WTC11 (cell line): Measurements from ENCODE around the gene UGT1A7. TPM values are rescaled to one million over a fixed set of nuclear protein-coding genes. Genes with fewer than 3 reads are reported as not detected.

Source experiments
- ATAC-seq: fragments of 200-7000 bp; cut with Tn5 transposase; 2 replicates; pipeline ENCODE4 v1.10.0; 2021; ENCODE audit warnings: mild to moderate bottlenecking, moderate library complexity
- CTCF ChIA-PET: fragments of 300-600 bp; sonication (Branson Sonifier 250); formaldehyde crosslinking; loops from one replicate; lab custom pipeline; 2021; ENCODE audit warnings: antibody characterized with exemption; lab: Charles Lee
- POLR2A ChIA-PET: fragments of 350-600 bp; sonication (Branson Sonifier 250); formaldehyde crosslinking; loops from one replicate; lab custom pipeline; 2021; ENCODE audit warnings: antibody characterized with exemption; lab: Charles Lee
- DNase-seq: peaks from one replicate; pipeline ENCODE4 v3.0.0; 2021; ENCODE audit warnings: low spot score
- H3K27ac Mint-ChIP-seq: 2 replicates; pipeline ENCODE4 v1.8.0; 2021; ENCODE audit warnings: mixed read lengths
- H3K27me3 Mint-ChIP-seq: 2 replicates; pipeline ENCODE4 v1.8.0; 2021; ENCODE audit warnings: low read depth, mild to moderate bottlenecking, moderate library complexity, mixed read lengths
- H3K36me3 Mint-ChIP-seq: 2 replicates; pipeline ENCODE4 v1.8.0; 2021; ENCODE audit warnings: mixed read lengths
- H3K4me1 Mint-ChIP-seq: 2 replicates; pipeline ENCODE4 v1.8.0; 2022; ENCODE audit warnings: mixed read lengths
- H3K4me3 Mint-ChIP-seq: 2 replicates; pipeline ENCODE4 v1.8.0; 2021; ENCODE audit warnings: mild to moderate bottlenecking, moderate library complexity, mixed read lengths
- H3K9me3 Mint-ChIP-seq: 2 replicates; pipeline ENCODE4 v1.8.0; 2021; ENCODE audit warnings: mixed read lengths
- KAT7 ChIP-seq: sonication (generic); formaldehyde crosslinking; IDR thresholded peaks from 2 replicates; pipeline ENCODE4 v1.8.1; 2023; ENCODE audit warnings: missing genetic modification reagents, mild to moderate bottlenecking, borderline replicate concordance
- SMAD3 ChIP-seq: sonication (generic); formaldehyde crosslinking; IDR thresholded peaks from 2 replicates; pipeline ENCODE4 v1.8.0; 2022; ENCODE audit warnings: missing genetic modification reagents, mild to moderate bottlenecking, borderline replicate concordance
- SMAD4 ChIP-seq: sonication (generic); formaldehyde crosslinking; IDR thresholded peaks from 2 replicates; pipeline ENCODE4 v1.8.0; 2022; ENCODE audit warnings: mild to moderate bottlenecking, missing genetic modification reagents
- SOX15 ChIP-seq: fragments of 250-450 bp; sonication (Bioruptor Pico); IDR thresholded peaks from 2 replicates; pipeline ENCODE4 v1.9.0; 2021; ENCODE audit warnings: mild to moderate bottlenecking
- TCF7 ChIP-seq: sonication (generic); formaldehyde crosslinking; IDR thresholded peaks from 2 replicates; pipeline ENCODE4 v1.8.0; 2022; ENCODE audit warnings: mild to moderate bottlenecking, low read depth, missing genetic modification reagents, moderate library complexity
- TEAD1 ChIP-seq: sonication (generic); formaldehyde crosslinking; IDR thresholded peaks from 2 replicates; pipeline ENCODE4 v1.8.0; 2022; ENCODE audit warnings: mild to moderate bottlenecking, missing genetic modification reagents
- ZNF219 ChIP-seq: sonication (generic); formaldehyde crosslinking; IDR thresholded peaks from 2 replicates; pipeline ENCODE4 v1.8.0; 2023; ENCODE audit warnings: missing genetic modification reagents, mild to moderate bottlenecking, borderline replicate concordance
- ZNF423 ChIP-seq: fragments of 250-450 bp; sonication (Bioruptor Pico); IDR thresholded peaks from 2 replicates; pipeline ENCODE4 v2.1.2; 2022; ENCODE audit warnings: mild to moderate bottlenecking, moderate library complexity
- total RNA-seq: library from RNA; stranded (reverse); gene quantifications from 3 replicates; pipeline ENCODE4 v1.2.3, GENCODE V29; 2021
- TF ChIP-seq, protein P1 (sequence below): sonication (generic); formaldehyde crosslinking; IDR thresholded peaks from 2 replicates; pipeline ENCODE4 v1.8.1; 2023; ENCODE audit warnings: mild to moderate bottlenecking, missing genetic modification reagents, borderline replicate concordance
- TF ChIP-seq, protein P2 (sequence below): sonication (generic); formaldehyde crosslinking; IDR thresholded peaks from 2 replicates; pipeline ENCODE4 v1.8.0; 2023; ENCODE audit warnings: mild to moderate bottlenecking, missing genetic modification reagents
- TF ChIP-seq, protein P3 (sequence below): fragments of 250-450 bp; sonication (Bioruptor Pico); IDR thresholded peaks from 2 replicates; pipeline ENCODE4 v1.8.0; 2021; ENCODE audit warnings: mild to moderate bottlenecking
- TF ChIP-seq, protein P4 (sequence below): sonication (generic); formaldehyde crosslinking; IDR thresholded peaks from 2 replicates; pipeline ENCODE4 v1.8.0; 2022; ENCODE audit warnings: missing genetic modification reagents
- TF ChIP-seq, protein P5 (sequence below): sonication (generic); formaldehyde crosslinking; IDR thresholded peaks from 2 replicates; pipeline ENCODE4 v1.8.0; 2022; ENCODE audit warnings: mild to moderate bottlenecking, missing genetic modification reagents
- TF ChIP-seq, protein P6 (sequence below): sonication (generic); formaldehyde crosslinking; IDR thresholded peaks from 2 replicates; pipeline ENCODE4 v1.8.1; 2022; ENCODE audit warnings: mild to moderate bottlenecking, moderate library complexity, missing genetic modification reagents
- TF ChIP-seq, protein P7 (sequence below): fragments of 250-450 bp; sonication (Bioruptor Pico); IDR thresholded peaks from 2 replicates; pipeline ENCODE4 v1.9.0; 2021; ENCODE audit warnings: mild to moderate bottlenecking

Gene UGT1A7
- total RNA-seq, 1 experiment from 2014 or later = not detected

DNA sequence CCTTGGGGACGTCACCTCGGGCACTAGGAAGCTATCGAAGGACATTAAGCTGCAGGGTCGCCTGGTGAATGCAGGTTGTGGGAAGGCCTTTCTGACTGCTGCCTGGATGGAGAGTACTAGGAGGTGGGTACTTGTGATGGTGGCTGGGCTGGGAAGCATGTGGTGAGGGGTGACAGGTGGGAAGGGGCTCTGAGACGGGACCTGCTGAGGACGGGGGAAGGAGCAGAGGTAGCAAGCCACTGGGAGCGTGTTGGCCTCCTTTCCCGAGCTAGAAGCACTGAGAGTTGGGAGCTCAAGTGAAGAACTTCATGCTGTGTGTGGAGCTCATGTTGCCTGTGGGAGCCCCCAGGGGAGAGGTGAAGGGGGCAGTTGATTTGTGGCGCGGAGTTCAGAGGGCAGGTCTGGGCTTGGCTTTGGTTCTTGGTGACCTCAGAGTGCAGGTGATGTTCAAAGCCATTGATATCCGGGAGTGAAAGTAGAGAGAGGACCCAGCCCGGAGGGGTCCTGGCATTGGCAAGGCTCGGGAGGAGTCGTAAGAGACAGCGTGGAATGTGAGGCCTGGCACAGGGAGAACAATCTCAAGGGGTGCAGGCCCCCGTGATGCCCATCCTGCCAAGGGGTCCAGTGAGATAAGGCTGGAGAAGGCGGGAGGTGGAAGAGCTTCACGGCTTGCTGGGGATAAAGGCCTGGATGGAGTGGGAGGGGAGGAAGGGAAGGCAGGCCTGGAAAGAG is 109.6 kb downstream of the UGT1A7 start:
- CTCF ChIA-PET = no interaction called here
- no peak for ATAC-seq
- H3K4me3 Mint-ChIP-seq = no peak overlapping the region
- H3K36me3 Mint-ChIP-seq = no peaks in the 10 kb centered on the region
- no peak for DNase-seq
- POLR2A ChIA-PET = no interaction called here
- H3K9me3 Mint-ChIP-seq = peaks cover 8% of the 10 kb centered on the region
- no peak for TF ChIP-seq SMAD3 (CRISPR knock-in tag)
- TF ChIP-seq SOX15 (CRISPR knock-in tag) = no peak
- TF ChIP-seq, protein P1, sequence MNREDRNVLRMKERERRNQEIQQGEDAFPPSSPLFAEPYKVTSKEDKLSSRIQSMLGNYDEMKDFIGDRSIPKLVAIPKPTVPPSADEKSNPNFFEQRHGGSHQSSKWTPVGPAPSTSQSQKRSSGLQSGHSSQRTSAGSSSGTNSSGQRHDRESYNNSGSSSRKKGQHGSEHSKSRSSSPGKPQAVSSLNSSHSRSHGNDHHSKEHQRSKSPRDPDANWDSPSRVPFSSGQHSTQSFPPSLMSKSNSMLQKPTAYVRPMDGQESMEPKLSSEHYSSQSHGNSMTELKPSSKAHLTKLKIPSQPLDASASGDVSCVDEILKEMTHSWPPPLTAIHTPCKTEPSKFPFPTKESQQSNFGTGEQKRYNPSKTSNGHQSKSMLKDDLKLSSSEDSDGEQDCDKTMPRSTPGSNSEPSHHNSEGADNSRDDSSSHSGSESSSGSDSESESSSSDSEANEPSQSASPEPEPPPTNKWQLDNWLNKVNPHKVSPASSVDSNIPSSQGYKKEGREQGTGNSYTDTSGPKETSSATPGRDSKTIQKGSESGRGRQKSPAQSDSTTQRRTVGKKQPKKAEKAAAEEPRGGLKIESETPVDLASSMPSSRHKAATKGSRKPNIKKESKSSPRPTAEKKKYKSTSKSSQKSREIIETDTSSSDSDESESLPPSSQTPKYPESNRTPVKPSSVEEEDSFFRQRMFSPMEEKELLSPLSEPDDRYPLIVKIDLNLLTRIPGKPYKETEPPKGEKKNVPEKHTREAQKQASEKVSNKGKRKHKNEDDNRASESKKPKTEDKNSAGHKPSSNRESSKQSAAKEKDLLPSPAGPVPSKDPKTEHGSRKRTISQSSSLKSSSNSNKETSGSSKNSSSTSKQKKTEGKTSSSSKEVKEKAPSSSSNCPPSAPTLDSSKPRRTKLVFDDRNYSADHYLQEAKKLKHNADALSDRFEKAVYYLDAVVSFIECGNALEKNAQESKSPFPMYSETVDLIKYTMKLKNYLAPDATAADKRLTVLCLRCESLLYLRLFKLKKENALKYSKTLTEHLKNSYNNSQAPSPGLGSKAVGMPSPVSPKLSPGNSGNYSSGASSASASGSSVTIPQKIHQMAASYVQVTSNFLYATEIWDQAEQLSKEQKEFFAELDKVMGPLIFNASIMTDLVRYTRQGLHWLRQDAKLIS = no peak
- TF ChIP-seq, protein P2, sequence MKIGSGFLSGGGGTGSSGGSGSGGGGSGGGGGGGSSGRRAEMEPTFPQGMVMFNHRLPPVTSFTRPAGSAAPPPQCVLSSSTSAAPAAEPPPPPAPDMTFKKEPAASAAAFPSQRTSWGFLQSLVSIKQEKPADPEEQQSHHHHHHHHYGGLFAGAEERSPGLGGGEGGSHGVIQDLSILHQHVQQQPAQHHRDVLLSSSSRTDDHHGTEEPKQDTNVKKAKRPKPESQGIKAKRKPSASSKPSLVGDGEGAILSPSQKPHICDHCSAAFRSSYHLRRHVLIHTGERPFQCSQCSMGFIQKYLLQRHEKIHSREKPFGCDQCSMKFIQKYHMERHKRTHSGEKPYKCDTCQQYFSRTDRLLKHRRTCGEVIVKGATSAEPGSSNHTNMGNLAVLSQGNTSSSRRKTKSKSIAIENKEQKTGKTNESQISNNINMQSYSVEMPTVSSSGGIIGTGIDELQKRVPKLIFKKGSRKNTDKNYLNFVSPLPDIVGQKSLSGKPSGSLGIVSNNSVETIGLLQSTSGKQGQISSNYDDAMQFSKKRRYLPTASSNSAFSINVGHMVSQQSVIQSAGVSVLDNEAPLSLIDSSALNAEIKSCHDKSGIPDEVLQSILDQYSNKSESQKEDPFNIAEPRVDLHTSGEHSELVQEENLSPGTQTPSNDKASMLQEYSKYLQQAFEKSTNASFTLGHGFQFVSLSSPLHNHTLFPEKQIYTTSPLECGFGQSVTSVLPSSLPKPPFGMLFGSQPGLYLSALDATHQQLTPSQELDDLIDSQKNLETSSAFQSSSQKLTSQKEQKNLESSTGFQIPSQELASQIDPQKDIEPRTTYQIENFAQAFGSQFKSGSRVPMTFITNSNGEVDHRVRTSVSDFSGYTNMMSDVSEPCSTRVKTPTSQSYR (CRISPR knock-in tag) = no peak
- no peak for TF ChIP-seq ZNF219 (CRISPR knock-in tag)
- no peaks in the 10 kb centered on the region for H3K4me1 Mint-ChIP-seq
- no peak overlapping the region for H3K27ac Mint-ChIP-seq
- no peaks in the 10 kb centered on the region; the same call in 1 of the 2 replicates for H3K27me3 Mint-ChIP-seq

DNA sequence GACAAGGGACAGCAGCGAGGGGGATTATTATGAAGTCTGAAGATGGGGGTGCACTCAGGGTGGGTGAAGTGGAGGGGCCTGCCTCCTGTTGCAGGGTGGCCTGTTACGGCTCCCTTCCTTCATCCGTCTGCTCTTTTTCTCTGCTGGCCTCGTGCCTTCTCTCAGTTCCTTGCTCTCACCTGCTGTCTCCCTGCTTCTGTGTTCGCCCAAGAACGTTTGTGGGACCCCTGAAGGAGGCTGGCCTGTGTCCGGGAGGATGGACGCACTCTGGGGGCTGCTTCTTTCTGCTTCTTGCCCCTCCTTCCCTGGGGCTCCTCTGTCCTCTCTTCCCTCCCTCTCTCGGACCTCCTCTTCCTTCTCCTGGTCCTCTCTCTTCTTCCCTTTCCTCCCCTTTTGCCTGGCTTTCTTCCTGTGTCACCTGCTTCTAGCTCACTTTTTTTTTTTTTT is 110.2 kb downstream of the UGT1A7 start:
- Mint-ChIP-seq H3K4me1 (no peaks in the 10 kb centered on the region), H3K36me3 (no peaks in the 10 kb centered on the region), H3K27me3 (no peaks in the 10 kb centered on the region; the same call in 1 of the 2 replicates), H3K4me3 (no peak overlapping the region), H3K27ac (no peak overlapping the region), H3K9me3 (peaks cover 6% of the 10 kb centered on the region)
- DNase-seq (no peak), ATAC-seq (no peak)
- CTCF ChIA-PET = no interaction called here
- POLR2A ChIA-PET = no interaction called here
- TF ChIP-seq KAT7 (no peak), SOX15 (CRISPR knock-in tag) (no peak), TEAD1 (no peak), TCF7 (CRISPR knock-in tag) (no peak), ZNF423 (CRISPR knock-in tag) (no peak), SMAD4 (CRISPR knock-in tag) (no peak)
- TF ChIP-seq, protein P3, sequence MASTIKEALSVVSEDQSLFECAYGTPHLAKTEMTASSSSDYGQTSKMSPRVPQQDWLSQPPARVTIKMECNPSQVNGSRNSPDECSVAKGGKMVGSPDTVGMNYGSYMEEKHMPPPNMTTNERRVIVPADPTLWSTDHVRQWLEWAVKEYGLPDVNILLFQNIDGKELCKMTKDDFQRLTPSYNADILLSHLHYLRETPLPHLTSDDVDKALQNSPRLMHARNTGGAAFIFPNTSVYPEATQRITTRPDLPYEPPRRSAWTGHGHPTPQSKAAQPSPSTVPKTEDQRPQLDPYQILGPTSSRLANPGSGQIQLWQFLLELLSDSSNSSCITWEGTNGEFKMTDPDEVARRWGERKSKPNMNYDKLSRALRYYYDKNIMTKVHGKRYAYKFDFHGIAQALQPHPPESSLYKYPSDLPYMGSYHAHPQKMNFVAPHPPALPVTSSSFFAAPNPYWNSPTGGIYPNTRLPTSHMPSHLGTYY = no peak
- TF ChIP-seq, protein P4, sequence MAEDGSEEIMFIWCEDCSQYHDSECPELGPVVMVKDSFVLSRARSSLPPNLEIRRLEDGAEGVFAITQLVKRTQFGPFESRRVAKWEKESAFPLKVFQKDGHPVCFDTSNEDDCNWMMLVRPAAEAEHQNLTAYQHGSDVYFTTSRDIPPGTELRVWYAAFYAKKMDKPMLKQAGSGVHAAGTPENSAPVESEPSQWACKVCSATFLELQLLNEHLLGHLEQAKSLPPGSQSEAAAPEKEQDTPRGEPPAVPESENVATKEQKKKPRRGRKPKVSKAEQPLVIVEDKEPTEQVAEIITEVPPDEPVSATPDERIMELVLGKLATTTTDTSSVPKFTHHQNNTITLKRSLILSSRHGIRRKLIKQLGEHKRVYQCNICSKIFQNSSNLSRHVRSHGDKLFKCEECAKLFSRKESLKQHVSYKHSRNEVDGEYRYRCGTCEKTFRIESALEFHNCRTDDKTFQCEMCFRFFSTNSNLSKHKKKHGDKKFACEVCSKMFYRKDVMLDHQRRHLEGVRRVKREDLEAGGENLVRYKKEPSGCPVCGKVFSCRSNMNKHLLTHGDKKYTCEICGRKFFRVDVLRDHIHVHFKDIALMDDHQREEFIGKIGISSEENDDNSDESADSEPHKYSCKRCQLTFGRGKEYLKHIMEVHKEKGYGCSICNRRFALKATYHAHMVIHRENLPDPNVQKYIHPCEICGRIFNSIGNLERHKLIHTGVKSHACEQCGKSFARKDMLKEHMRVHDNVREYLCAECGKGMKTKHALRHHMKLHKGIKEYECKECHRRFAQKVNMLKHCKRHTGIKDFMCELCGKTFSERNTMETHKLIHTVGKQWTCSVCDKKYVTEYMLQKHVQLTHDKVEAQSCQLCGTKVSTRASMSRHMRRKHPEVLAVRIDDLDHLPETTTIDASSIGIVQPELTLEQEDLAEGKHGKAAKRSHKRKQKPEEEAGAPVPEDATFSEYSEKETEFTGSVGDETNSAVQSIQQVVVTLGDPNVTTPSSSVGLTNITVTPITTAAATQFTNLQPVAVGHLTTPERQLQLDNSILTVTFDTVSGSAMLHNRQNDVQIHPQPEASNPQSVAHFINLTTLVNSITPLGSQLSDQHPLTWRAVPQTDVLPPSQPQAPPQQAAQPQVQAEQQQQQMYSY = no peak
- TF ChIP-seq, protein P5, sequence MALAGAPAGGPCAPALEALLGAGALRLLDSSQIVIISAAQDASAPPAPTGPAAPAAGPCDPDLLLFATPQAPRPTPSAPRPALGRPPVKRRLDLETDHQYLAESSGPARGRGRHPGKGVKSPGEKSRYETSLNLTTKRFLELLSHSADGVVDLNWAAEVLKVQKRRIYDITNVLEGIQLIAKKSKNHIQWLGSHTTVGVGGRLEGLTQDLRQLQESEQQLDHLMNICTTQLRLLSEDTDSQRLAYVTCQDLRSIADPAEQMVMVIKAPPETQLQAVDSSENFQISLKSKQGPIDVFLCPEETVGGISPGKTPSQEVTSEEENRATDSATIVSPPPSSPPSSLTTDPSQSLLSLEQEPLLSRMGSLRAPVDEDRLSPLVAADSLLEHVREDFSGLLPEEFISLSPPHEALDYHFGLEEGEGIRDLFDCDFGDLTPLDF (CRISPR knock-in tag) = no peak
- TF ChIP-seq, protein P6, sequence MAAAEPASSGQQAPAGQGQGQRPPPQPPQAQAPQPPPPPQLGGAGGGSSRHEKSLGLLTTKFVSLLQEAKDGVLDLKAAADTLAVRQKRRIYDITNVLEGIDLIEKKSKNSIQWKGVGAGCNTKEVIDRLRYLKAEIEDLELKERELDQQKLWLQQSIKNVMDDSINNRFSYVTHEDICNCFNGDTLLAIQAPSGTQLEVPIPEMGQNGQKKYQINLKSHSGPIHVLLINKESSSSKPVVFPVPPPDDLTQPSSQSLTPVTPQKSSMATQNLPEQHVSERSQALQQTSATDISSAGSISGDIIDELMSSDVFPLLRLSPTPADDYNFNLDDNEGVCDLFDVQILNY (CRISPR knock-in tag) = no peak
- TF ChIP-seq, protein P7, sequence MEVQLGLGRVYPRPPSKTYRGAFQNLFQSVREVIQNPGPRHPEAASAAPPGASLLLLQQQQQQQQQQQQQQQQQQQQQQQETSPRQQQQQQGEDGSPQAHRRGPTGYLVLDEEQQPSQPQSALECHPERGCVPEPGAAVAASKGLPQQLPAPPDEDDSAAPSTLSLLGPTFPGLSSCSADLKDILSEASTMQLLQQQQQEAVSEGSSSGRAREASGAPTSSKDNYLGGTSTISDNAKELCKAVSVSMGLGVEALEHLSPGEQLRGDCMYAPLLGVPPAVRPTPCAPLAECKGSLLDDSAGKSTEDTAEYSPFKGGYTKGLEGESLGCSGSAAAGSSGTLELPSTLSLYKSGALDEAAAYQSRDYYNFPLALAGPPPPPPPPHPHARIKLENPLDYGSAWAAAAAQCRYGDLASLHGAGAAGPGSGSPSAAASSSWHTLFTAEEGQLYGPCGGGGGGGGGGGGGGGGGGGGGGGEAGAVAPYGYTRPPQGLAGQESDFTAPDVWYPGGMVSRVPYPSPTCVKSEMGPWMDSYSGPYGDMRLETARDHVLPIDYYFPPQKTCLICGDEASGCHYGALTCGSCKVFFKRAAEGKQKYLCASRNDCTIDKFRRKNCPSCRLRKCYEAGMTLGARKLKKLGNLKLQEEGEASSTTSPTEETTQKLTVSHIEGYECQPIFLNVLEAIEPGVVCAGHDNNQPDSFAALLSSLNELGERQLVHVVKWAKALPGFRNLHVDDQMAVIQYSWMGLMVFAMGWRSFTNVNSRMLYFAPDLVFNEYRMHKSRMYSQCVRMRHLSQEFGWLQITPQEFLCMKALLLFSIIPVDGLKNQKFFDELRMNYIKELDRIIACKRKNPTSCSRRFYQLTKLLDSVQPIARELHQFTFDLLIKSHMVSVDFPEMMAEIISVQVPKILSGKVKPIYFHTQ (CRISPR knock-in tag) = no peak
